ENCODE data around the gene SLC5A1.
"Not testable (repeated sequence)": the region's sequence is repeated elsewhere in the genome, so short reads cannot be mapped to it uniquely, and the experiment has no call there.

GRCh38 chr22:32151641-32152040 lies 108.6 kb downstream of the SLC5A1 start:
- not testable (repeated sequence) for TF ChIP-seq CTCF (conservative IDR thresholded peaks at IDR 0.05); ZFX (IDR thresholded peaks at IDR 0.05)
